Common myeloid progenitor, CD34-positive (primary cell): ENCODE results near the gene APBB3.
A peak's percentile ranks its signal among the peaks of the same experiment; 100 is the strongest.
"Not testable (repeated sequence)": the region's sequence is repeated elsewhere in the genome, so short reads cannot be mapped to it uniquely, and the experiment has no call there.

Experiments used
- CTCF ChIA-PET: fragments of 350-600 bp; sonication (Branson Sonifier 250); formaldehyde crosslinking; loops from one replicate; lab custom pipeline; 2021; ENCODE audit warnings: antibody characterized with exemption; lab: Charles Lee
- POLR2A ChIA-PET: fragments of 350-600 bp; sonication (Branson Sonifier 250); formaldehyde crosslinking; loops from one replicate; lab custom pipeline; 2021; ENCODE audit warnings: antibody characterized with exemption; lab: Charles Lee
- DNase-seq, 3 donors: peaks; one replicate each; pipeline versions ENCODE4 v3.0.0 to v3.0.0-alpha.2; 2013
- H3K27ac ChIP-seq, 2 experiments: 1 replicate in 1 of 2; 2 replicates in 1 of 2; pipeline ENCODE4 v1.7.0; 2013; ENCODE audit warnings: inconsistent platforms in 2 of 2, low read length in 2 of 2, mild to moderate bottlenecking in 2 of 2, low read depth in 1 of 2, moderate library complexity in 1 of 2; ENCODE audit not compliant: severe bottlenecking in 2 of 2, insufficient read depth in 1 of 2, poor library complexity in 1 of 2
- H3K27me3 ChIP-seq, 5 experiments: replicated peaks in 2 of 5; 1 replicate in 3 of 5; 2 replicates in 2 of 5; pipeline versions ENCODE4 v1.6.1 to v1.7.0; 2013; ENCODE audit warnings: low read length in 4 of 5, mild to moderate bottlenecking in 2 of 5, moderate library complexity in 2 of 5, inconsistent platforms in 1 of 5; ENCODE audit not compliant: insufficient read depth in 5 of 5, control insufficient read depth in 4 of 5
- H3K36me3 ChIP-seq, 4 experiments: 1 replicate in 2 of 4; 2 replicates in 2 of 4; pipeline versions ENCODE4 v1.6.1 to v1.7.0; 2013; ENCODE audit warnings: low read length in 3 of 4, control low read depth in 1 of 4, mild to moderate bottlenecking in 1 of 4; ENCODE audit not compliant: control insufficient read depth in 4 of 4, insufficient read depth in 4 of 4
- H3K4me1 ChIP-seq, 4 experiments: 1 replicate in 3 of 4; 2 replicates in 1 of 4; pipeline versions ENCODE4 v1.6.1 to v1.7.1; 2013; ENCODE audit warnings: low read length in 3 of 4, mild to moderate bottlenecking in 3 of 4, control low read depth in 1 of 4, inconsistent platforms in 1 of 4, moderate library complexity in 1 of 4; ENCODE audit not compliant: control insufficient read depth in 4 of 4, insufficient read depth in 4 of 4; ENCODE audit errors: control extremely low read depth in 1 of 4
- H3K4me3 ChIP-seq, 7 experiments: 1 replicate in 4 of 7; 2 replicates in 3 of 7; pipeline versions ENCODE4 v1.5.1 to v1.7.0; 2013; ENCODE audit warnings: mild to moderate bottlenecking in 7 of 7, low read length in 6 of 7, moderate library complexity in 6 of 7, inconsistent platforms in 2 of 7, low read depth in 2 of 7, control low read depth in 1 of 7; ENCODE audit not compliant: insufficient read depth in 4 of 7, control insufficient read depth in 1 of 7; ENCODE audit errors: extremely low read depth in 1 of 7
- H3K9me3 ChIP-seq, 5 experiments: 1 replicate in 4 of 5; 2 replicates in 1 of 5; pipeline versions ENCODE4 v1.6.1 to v1.7.1; 2013; ENCODE audit warnings: low read length in 4 of 5, mild to moderate bottlenecking in 2 of 5, inconsistent platforms in 1 of 5, low read depth in 1 of 5, moderate library complexity in 1 of 5; ENCODE audit not compliant: control insufficient read depth in 4 of 5, insufficient read depth in 2 of 5; ENCODE audit errors: control extremely low read depth in 1 of 5
- WGBS: methylation state at CpG from one replicate; pipeline ENCODE4 v1.1.5; 2013; ENCODE audit not compliant: insufficient coverage; 5-methylcytosine and 5-hydroxymethylcytosine counted together

Gene APBB3

DNA sequence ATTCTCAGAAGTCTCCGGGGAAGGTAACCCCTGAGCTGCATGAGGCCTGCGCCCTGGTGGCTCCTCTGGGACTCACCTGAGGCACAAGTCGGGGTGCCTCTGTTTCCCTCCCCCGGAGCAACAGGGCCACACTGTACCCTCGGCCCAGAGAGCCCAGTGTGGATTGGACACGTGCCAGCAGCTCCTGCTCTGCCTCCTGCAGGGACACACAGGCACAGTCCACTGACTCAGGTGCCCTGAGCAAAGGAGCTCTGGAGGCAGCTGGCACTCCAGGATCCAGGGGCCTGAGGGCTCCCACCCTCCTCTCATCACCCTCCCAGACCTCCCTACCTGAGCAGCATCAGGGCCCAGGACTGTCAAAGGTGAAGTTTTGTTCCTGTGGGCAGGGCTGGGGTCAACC, 29.8 kb upstream of the APBB3 start:
- ChIA-PET POLR2A (no interaction called here), CTCF (no interaction called here)
- no peak overlapping the region for H3K4me3 ChIP-seq
- H3K9me3 ChIP-seq, result no peaks in the 10 kb centered on the region
- peaks cover 0 to 4% (median 0%) of the 10 kb centered on the region in 5 experiments for H3K27me3 ChIP-seq
- H3K4me1 ChIP-seq, result peaks cover 4 to 23% (median 8%) of the 10 kb centered on the region in 4 experiments
- 85% methylated on average over 5 of the region's 6 CpGs for WGBS
- no peak for DNase-seq
- H3K36me3 ChIP-seq, result no peaks in the 10 kb centered on the region
- H3K27ac ChIP-seq, result no peak overlapping the region

GRCh38 chr5:140593070-140593469, 28.7 kb upstream of the APBB3 start:
- H3K27ac ChIP-seq, POLR2A ChIA-PET, H3K9me3 ChIP-seq, H3K36me3 ChIP-seq, H3K4me3 ChIP-seq, DNase-seq, H3K27me3 ChIP-seq: not testable (repeated sequence)
- WGBS, result 87% methylated on average over 4 of the region's 14 CpGs
- CTCF ChIA-PET, result interaction anchor here (0.9 kb wide), 1 partner anchor 19 kb away, joined by 3 read pairs; no protein-coding TSS in a partner anchor
- peaks cover 4 to 25% (median 9%) of the 10 kb centered on the region in 4 experiments for H3K4me1 ChIP-seq

- ChIA-PET POLR2A (no interaction called here), CTCF (interaction anchor here (0.9 to 2.7 kb wide), 3 partner anchors 10 to 43 kb away, joined by 3 to 7 read pairs (median 3); no protein-coding TSS in a partner anchor)
- Histone ChIP-seq H3K27me3 (peaks cover 0 to 4% (median 0%) of the 10 kb centered on the region in 5 experiments), H3K9me3 (no peaks in the 10 kb centered on the region), H3K27ac (no peak overlapping the region), H3K4me3 (no peak overlapping the region), H3K4me1 (peaks cover 4 to 25% (median 9%) of the 10 kb centered on the region in 4 experiments), H3K36me3 (no peaks in the 10 kb centered on the region)
- 83% methylated on average over 3 of the region's 5 CpGs for WGBS
- peak in 2 of 3 donors; percentile 45 to 47 for DNase-seq
Observed at GRCh38 chr5:140591747-140592372, 27.5 kb upstream of the APBB3 start.

- H3K27ac ChIP-seq, result no peak overlapping the region
- ChIA-PET POLR2A (no interaction called here), CTCF (interaction anchor here (2.7 kb wide), 1 partner anchor 9 kb away, joined by 7 read pairs; no protein-coding TSS in a partner anchor)
Observed at GRCh38 chr5:140590861-140591260, 26.5 kb upstream of the APBB3 start.

GRCh38 chr5:140588311-140589070, 24.1 kb upstream of the APBB3 start:
- no peak overlapping the region for H3K27ac ChIP-seq
- ChIA-PET CTCF (interaction anchor here (1.1 to 1.8 kb wide), 3 partner anchors 12 to 46 kb away, joined by 3 to 5 read pairs (median 4); no protein-coding TSS in a partner anchor), POLR2A (no interaction called here)
- WGBS, result no CpG with 5 or more reads among the region's 5 CpGs
- peaks cover 0 to 10% (median under 1%) of the 10 kb centered on the region in 4 experiments for H3K4me1 ChIP-seq
- peaks cover 0 to 4% (median 0%) of the 10 kb centered on the region in 5 experiments for H3K27me3 ChIP-seq
- no peak for DNase-seq
- no peaks in the 10 kb centered on the region for H3K36me3 ChIP-seq
- peaks cover 0 to under 1% (median 0%) of the 10 kb centered on the region in 5 experiments for H3K9me3 ChIP-seq
- H3K4me3 ChIP-seq, result no peak overlapping the region

More at GRCh38 chr5:140590861-140591260, 26.5 kb upstream of the APBB3 start:
- no peaks in the 10 kb centered on the region for H3K36me3 ChIP-seq
- DNase-seq, result no peak
- peaks cover 0 to 4% (median 0%) of the 10 kb centered on the region in 5 experiments for H3K27me3 ChIP-seq
- no peaks in the 10 kb centered on the region for H3K9me3 ChIP-seq
- H3K4me3 ChIP-seq, result no peak overlapping the region
- WGBS, result 97% methylated on average over 4 of the region's 7 CpGs
- H3K4me1 ChIP-seq, result peaks cover 0 to 22% (median 8%) of the 10 kb centered on the region in 4 experiments

- H3K27ac ChIP-seq, result no peak overlapping the region
- CTCF ChIA-PET, result interaction anchor here (1.8 kb wide), 1 partner anchor 13 kb away, joined by 5 read pairs; no protein-coding TSS in a partner anchor
- H3K27me3 ChIP-seq, result peaks cover 0 to 4% (median 0%) of the 10 kb centered on the region in 5 experiments
- WGBS, result 100% methylated on average over 1 of the region's 1 CpG
- no peak for DNase-seq
- POLR2A ChIA-PET, result no interaction called here
- H3K9me3 ChIP-seq, result peaks cover 0 to 7% (median 4%) of the 10 kb centered on the region in 5 experiments
- H3K4me3 ChIP-seq, result no peak overlapping the region
- no peaks in the 10 kb centered on the region for H3K36me3 ChIP-seq
- H3K4me1 ChIP-seq, result peaks cover 0 to 10% (median under 1%) of the 10 kb centered on the region in 4 experiments
Observed at GRCh38 chr5:140587495-140587894, 23.1 kb upstream of the APBB3 start.
